Activated T-helper 1 cell treated with anti-CD3 and anti-CD28 coated beads, Interleukin-12 subunit alpha, Interleukin-12 subunit beta, Interleukin-2, Interleukin-4 antibody, amounts not matched to agents 30 ng/mL and 10 ng/mL and 1 ng/mL, durations not matched to agents 14 hours and 24 hours and 36 hours (primary cell): ENCODE results near the gene CORO2A. TPM values are rescaled to one million over a fixed set of nuclear protein-coding genes. Genes with fewer than 3 reads are reported as not detected.

ENCODE experiments used
- DNase-seq: peaks from one replicate; pipeline ENCODE4 v3.0.0; 2021; ENCODE audit warnings: low spot score
- H3K27ac Mint-ChIP-seq: one replicate; pipeline ENCODE4 v1.8.0; 2021; ENCODE audit warnings: mild to moderate bottlenecking, mixed read lengths
- H3K27me3 Mint-ChIP-seq: one replicate; pipeline ENCODE4 v1.8.0; 2022; ENCODE audit warnings: mild to moderate bottlenecking, moderate library complexity, mixed read lengths; ENCODE audit not compliant: insufficient read depth
- H3K36me3 Mint-ChIP-seq: one replicate; pipeline ENCODE4 v1.8.0; 2021; ENCODE audit warnings: low read depth, mixed read lengths
- H3K4me1 Mint-ChIP-seq: one replicate; pipeline ENCODE4 v1.8.0; 2021; ENCODE audit warnings: low read depth, mixed read lengths
- H3K4me3 Mint-ChIP-seq: one replicate; pipeline ENCODE4 v1.8.0; 2021; ENCODE audit warnings: mild to moderate bottlenecking, moderate library complexity, mixed read lengths
- H3K9me3 Mint-ChIP-seq: one replicate; pipeline ENCODE4 v1.8.0; 2021; ENCODE audit warnings: mixed read lengths
- intact Hi-C: fragments of 100-400 bp; cut with micrococcal nuclease; formaldehyde crosslinking; loops from one replicate; pipeline ENCODE4 v1.15.1; 2024
- total RNA-seq: library from RNA; stranded (reverse); gene quantifications from 2 replicates; pipeline ENCODE4 v1.2.3, GENCODE V29; 2022

The CORO2A gene
- total RNA-seq, 1 donor from 2014 or later: 1.3 TPM

- Mint-ChIP-seq H3K27me3 (no peaks in the 10 kb centered on the region), H3K36me3 (peaks cover 8% of the 10 kb centered on the region), H3K4me3 (no peak overlapping the region), H3K4me1 (no peaks in the 10 kb centered on the region), H3K27ac (no peak overlapping the region), H3K9me3 (no peaks in the 10 kb centered on the region)
- intact Hi-C loops: no loop called here
- DNase-seq: no peak
Measured at GRCh38 chr9:98229090-98229395, 36.6 kb upstream of the CORO2A start.

GRCh38 chr9:98228392-98229089, 36.1 kb upstream of the CORO2A start:
- H3K9me3 Mint-ChIP-seq: no peaks in the 10 kb centered on the region
- H3K27ac Mint-ChIP-seq: no peak overlapping the region
- H3K27me3 Mint-ChIP-seq: no peaks in the 10 kb centered on the region
- intact Hi-C loops: no loop called here
- H3K36me3 Mint-ChIP-seq: peaks cover 8% of the 10 kb centered on the region
- no peaks in the 10 kb centered on the region for H3K4me1 Mint-ChIP-seq
- DNase-seq: no peak
- H3K4me3 Mint-ChIP-seq: no peak overlapping the region

- no peaks in the 10 kb centered on the region for H3K27me3 Mint-ChIP-seq
- intact Hi-C loops: no loop called here
- no peaks in the 10 kb centered on the region for H3K4me1 Mint-ChIP-seq
- no peak overlapping the region for H3K4me3 Mint-ChIP-seq
- DNase-seq: no peak
- no peak overlapping the region for H3K27ac Mint-ChIP-seq
- H3K9me3 Mint-ChIP-seq: no peaks in the 10 kb centered on the region
- peaks cover 8% of the 10 kb centered on the region for H3K36me3 Mint-ChIP-seq
Measured at GRCh38 chr9:98227883-98228282, 35.4 kb upstream of the CORO2A start.

GRCh38 chr9:98226957-98227356, 34.5 kb upstream of the CORO2A start:
- H3K9me3 Mint-ChIP-seq: no peaks in the 10 kb centered on the region
- intact Hi-C loops: no loop called here
- H3K4me1 Mint-ChIP-seq: no peaks in the 10 kb centered on the region
- H3K27me3 Mint-ChIP-seq: no peaks in the 10 kb centered on the region
- no peak overlapping the region for H3K4me3 Mint-ChIP-seq
- DNase-seq: no peak
- no peak overlapping the region for H3K27ac Mint-ChIP-seq
- peaks cover 8% of the 10 kb centered on the region for H3K36me3 Mint-ChIP-seq

GRCh38 chr9:98226516-98226915, 34.1 kb upstream of the CORO2A start:
- Mint-ChIP-seq H3K36me3 (peaks cover 5% of the 10 kb centered on the region), H3K27ac (no peak overlapping the region), H3K4me3 (no peak overlapping the region), H3K27me3 (no peaks in the 10 kb centered on the region), H3K4me1 (no peaks in the 10 kb centered on the region), H3K9me3 (no peaks in the 10 kb centered on the region)
- DNase-seq: no peak
- intact Hi-C loops: no loop called here

- no peaks in the 10 kb centered on the region for H3K4me1 Mint-ChIP-seq
- no peaks in the 10 kb centered on the region for H3K27me3 Mint-ChIP-seq
Measured at GRCh38 chr9:98225015-98225442, 32.6 kb upstream of the CORO2A start.

GRCh38 chr9:98222885-98223691, 30.7 kb upstream of the CORO2A start:
- Mint-ChIP-seq H3K27ac (no peak overlapping the region), H3K4me1 (no peaks in the 10 kb centered on the region), H3K4me3 (no peak overlapping the region), H3K27me3 (no peaks in the 10 kb centered on the region), H3K9me3 (no peaks in the 10 kb centered on the region), H3K36me3 (no peaks in the 10 kb centered on the region)
- DNase-seq: no peak
- intact Hi-C loops: no loop called here

More at GRCh38 chr9:98225015-98225442, 32.6 kb upstream of the CORO2A start:
- intact Hi-C loops: no loop called here
- no peak overlapping the region for H3K27ac Mint-ChIP-seq
- H3K9me3 Mint-ChIP-seq: no peaks in the 10 kb centered on the region
- no peak for DNase-seq
- H3K4me3 Mint-ChIP-seq: no peak overlapping the region
- no peaks in the 10 kb centered on the region for H3K36me3 Mint-ChIP-seq

- DNase-seq: no peak
- no peaks in the 10 kb centered on the region for H3K27me3 Mint-ChIP-seq
- H3K4me1 Mint-ChIP-seq: no peaks in the 10 kb centered on the region
- no peak overlapping the region for H3K27ac Mint-ChIP-seq
- no peak overlapping the region for H3K4me3 Mint-ChIP-seq
- no peaks in the 10 kb centered on the region for H3K9me3 Mint-ChIP-seq
- intact Hi-C loops: no loop called here
- H3K36me3 Mint-ChIP-seq: no peaks in the 10 kb centered on the region
Measured at GRCh38 chr9:98220911-98221310, 28.5 kb upstream of the CORO2A start.

GRCh38 chr9:98219794-98220370, 27.4 kb upstream of the CORO2A start:
- H3K9me3 Mint-ChIP-seq: no peaks in the 10 kb centered on the region
- intact Hi-C loops: no loop called here
- no peak for DNase-seq
- H3K4me3 Mint-ChIP-seq: no peak overlapping the region
- no peak overlapping the region for H3K27ac Mint-ChIP-seq
- no peaks in the 10 kb centered on the region for H3K36me3 Mint-ChIP-seq
- peaks cover 2% of the 10 kb centered on the region for H3K27me3 Mint-ChIP-seq
- no peaks in the 10 kb centered on the region for H3K4me1 Mint-ChIP-seq

- intact Hi-C loops: no loop called here
- H3K9me3 Mint-ChIP-seq: no peaks in the 10 kb centered on the region
- H3K4me3 Mint-ChIP-seq: no peak overlapping the region
- no peaks in the 10 kb centered on the region for H3K4me1 Mint-ChIP-seq
- no peak overlapping the region for H3K27ac Mint-ChIP-seq
- H3K36me3 Mint-ChIP-seq: no peaks in the 10 kb centered on the region
- peaks cover 2% of the 10 kb centered on the region for H3K27me3 Mint-ChIP-seq
- no peak for DNase-seq
Measured at GRCh38 chr9:98219364-98219716, 26.9 kb upstream of the CORO2A start.

GRCh38 chr9:98218562-98219363, 26.3 kb upstream of the CORO2A start:
- no peaks in the 10 kb centered on the region for H3K36me3 Mint-ChIP-seq
- intact Hi-C loops: no loop called here
- H3K27me3 Mint-ChIP-seq: peaks cover 2% of the 10 kb centered on the region
- H3K27ac Mint-ChIP-seq: no peak overlapping the region
- H3K4me3 Mint-ChIP-seq: no peak overlapping the region
- H3K4me1 Mint-ChIP-seq: no peaks in the 10 kb centered on the region
- no peak for DNase-seq
- no peaks in the 10 kb centered on the region for H3K9me3 Mint-ChIP-seq

- no peak overlapping the region for H3K4me3 Mint-ChIP-seq
- H3K27me3 Mint-ChIP-seq: peaks cover 2% of the 10 kb centered on the region
- H3K36me3 Mint-ChIP-seq: peaks cover 1% of the 10 kb centered on the region
- no peak overlapping the region for H3K27ac Mint-ChIP-seq
- intact Hi-C loops: no loop called here
- no peaks in the 10 kb centered on the region for H3K4me1 Mint-ChIP-seq
- DNase-seq: no peak
- no peaks in the 10 kb centered on the region for H3K9me3 Mint-ChIP-seq
Measured at GRCh38 chr9:98217255-98217654, 24.8 kb upstream of the CORO2A start.

GRCh38 chr9:98216391-98216790, 24.0 kb upstream of the CORO2A start:
- Mint-ChIP-seq H3K36me3 (peaks cover 2% of the 10 kb centered on the region), H3K4me1 (no peaks in the 10 kb centered on the region), H3K9me3 (no peaks in the 10 kb centered on the region), H3K27me3 (peaks cover 2% of the 10 kb centered on the region), H3K4me3 (no peak overlapping the region), H3K27ac (no peak overlapping the region)
- intact Hi-C loops: no loop called here
- DNase-seq: no peak
